Measurements from ENCODE around the gene TMC5.
"Not testable (repeated sequence)": the region's sequence is repeated elsewhere in the genome, so short reads cannot be mapped to it uniquely, and the experiment has no call there.

Gene TMC5

GRCh38 chr16:19417640-19418039 lies at the start of gene TMC5:
Gene TMC5, plus strand, starts transcription at chr16:19417883. Its CDS starts 22,156 bp downstream, at chr16:19440039.
- no peak for DNase-seq (ENCODE audit: low spot score)

GRCh38 chr16:19372541-19372940 lies 45.1 kb upstream of the TMC5 start:
- not testable (repeated sequence) for DNase-seq (ENCODE audit: low spot score)

- no peak for DNase-seq (ENCODE audit: low spot score)
These were observed 43.3 kb upstream of the TMC5 start for GRCh38 chr16:19374402-19374801.

GRCh38 chr16:19375561-19376158 lies 42.0 kb upstream of the TMC5 start:
- peak; percentile 58 for DNase-seq (ENCODE audit: low spot score)

DNA sequence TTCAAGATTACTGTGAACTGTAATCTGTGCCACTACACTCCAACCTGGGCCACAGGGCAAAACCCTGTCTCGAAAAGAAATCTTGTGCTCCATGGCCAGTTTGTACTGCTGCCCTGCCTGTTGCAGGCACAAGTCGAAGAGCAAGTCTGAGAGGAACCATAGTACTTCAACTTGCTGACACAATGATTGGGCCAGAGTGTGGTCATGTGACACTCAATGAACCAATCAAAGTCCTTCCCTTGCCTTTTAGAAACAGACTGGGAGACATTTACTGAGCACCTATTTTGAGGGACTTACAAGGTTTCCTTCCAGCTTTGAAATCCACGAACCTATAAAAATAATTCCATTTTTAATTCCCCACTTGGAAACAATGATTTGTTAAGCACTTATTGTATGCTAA lies 39.8 kb upstream of the TMC5 start:
- no peak for DNase-seq (ENCODE audit: low spot score)

- no peak for DNase-seq (ENCODE audit: low spot score)
These were observed 39.2 kb upstream of the TMC5 start for GRCh38 chr16:19378511-19378910.

DNA sequence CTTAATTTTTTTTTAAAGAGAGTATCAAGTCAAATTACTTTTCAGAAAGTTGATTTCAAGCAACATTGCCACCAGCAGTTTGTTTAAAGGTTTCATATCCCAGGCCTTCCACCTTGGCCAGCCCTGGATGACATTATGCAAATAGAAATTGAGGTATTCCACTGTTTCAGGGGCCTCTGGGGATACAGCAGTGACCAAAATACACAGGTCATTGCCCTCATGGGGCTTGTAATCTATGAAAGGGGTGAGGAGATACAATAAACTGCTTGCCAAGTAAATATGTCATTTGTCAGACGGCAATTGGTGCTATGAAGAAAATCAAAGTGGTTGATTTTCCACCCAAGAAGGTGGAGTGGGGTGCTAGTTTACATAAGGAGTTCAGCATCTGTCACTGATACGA lies 37.8 kb upstream of the TMC5 start:
- DNase-seq (ENCODE audit: low spot score) = no peak

GRCh38 chr16:19380328-19380727 lies 37.4 kb upstream of the TMC5 start:
- no peak for DNase-seq (ENCODE audit: low spot score)

- DNase-seq (ENCODE audit: low spot score) = no peak
These were observed 35.4 kb upstream of the TMC5 start for GRCh38 chr16:19382084-19382801.

DNA sequence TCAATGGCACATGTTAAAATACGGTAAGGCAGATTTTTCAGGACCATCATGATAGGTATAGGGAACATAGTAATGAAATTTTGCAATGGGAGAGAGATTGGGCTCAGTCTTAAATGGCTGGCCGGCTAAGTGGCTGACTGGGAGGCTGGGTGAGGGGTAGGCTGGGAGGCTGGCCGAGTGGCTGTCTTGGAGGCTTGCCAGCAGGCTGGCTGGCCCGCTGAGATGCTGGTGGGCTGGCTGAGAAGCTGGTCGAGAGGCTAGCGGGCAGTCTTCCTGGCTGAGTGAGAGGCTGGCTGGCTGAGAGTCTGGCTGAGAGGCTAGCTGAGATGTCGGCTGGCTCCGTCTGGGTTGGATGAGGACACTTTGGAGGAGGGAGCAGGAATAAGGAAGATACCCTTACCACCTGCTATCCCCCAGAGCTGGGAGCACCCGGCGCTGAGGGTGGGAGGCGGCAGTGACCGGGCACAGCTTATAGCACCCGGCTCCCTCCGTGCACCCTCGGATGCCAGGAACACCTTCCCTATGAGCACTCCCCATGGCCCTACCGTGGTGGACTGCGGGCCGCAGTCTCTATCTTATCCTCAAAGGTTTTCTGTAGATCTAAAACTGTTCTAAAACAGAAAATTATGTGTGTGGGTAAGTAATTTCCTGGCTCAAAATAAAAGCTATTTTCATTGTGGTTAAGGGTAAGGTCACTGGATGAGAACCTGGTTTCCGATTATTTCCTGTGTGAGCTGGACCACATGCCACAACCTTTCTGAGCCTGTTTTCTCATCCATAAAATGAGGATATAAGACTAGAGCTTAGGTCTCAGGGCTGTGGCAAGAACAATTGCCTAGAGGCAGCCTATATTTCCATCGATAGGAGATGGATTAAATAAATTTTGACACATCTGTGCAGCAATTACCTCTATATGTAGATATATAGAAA lies 34.5 kb upstream of the TMC5 start:
- DNase-seq (ENCODE audit: low spot score) = no peak

- no peak for DNase-seq (ENCODE audit: low spot score)
These were observed 33.0 kb upstream of the TMC5 start for GRCh38 chr16:19384656-19385055.

DNA sequence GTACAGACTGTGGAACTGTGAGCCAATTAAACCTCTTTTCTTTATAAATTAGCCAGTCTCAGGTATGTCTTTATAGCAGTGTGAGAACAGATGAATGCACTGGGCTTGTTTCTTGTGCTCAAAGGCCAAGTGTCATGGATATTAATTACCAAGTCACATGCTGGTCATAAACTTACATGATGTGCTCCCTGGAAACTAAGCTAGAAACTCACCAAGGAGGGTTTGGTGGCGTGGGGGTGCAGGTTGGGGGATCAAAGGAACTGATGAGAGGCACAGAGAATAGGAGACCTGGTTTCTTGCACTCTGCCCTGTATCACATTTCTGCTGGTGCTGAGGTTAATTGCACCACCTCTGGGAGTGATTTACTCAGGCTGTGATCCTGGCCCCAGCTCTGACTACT lies 31.2 kb upstream of the TMC5 start:
- no peak for DNase-seq (ENCODE audit: low spot score)

GRCh38 chr16:19389246-19389645 lies 28.4 kb upstream of the TMC5 start:
- no peak for DNase-seq (ENCODE audit: low spot score)

DNA sequence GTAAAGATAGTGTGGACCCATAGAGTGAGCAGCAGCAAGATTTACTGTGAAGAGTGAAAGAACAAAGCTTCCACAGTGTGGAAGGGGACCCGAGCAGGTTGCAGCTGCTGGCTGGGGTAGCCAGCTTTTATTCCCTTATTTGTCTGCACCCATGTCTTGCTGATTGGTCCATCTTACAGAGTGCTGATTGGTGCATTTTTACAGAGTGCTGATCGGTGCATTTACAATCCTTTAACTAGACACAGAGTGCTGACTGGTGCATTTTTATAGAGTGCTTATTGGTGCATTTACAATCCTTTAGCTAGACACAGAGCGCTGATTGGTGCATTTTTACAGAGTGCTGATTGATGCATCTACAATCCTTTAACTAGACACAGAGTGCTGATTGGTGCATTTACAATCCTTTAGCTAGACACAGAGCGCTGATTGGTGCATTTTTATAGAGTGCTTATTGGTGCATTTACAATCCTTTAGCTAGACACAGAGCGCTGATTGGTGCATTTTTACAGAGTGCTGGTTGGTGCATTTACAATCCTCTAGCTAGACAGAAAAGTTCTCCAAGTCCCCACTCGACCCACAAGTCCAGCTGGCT lies 26.4 kb upstream of the TMC5 start:
- DNase-seq (ENCODE audit: low spot score) = not testable (repeated sequence)

GRCh38 chr16:19392352-19392751 lies 25.3 kb upstream of the TMC5 start:
- DNase-seq (ENCODE audit: low spot score) = no peak

DNA sequence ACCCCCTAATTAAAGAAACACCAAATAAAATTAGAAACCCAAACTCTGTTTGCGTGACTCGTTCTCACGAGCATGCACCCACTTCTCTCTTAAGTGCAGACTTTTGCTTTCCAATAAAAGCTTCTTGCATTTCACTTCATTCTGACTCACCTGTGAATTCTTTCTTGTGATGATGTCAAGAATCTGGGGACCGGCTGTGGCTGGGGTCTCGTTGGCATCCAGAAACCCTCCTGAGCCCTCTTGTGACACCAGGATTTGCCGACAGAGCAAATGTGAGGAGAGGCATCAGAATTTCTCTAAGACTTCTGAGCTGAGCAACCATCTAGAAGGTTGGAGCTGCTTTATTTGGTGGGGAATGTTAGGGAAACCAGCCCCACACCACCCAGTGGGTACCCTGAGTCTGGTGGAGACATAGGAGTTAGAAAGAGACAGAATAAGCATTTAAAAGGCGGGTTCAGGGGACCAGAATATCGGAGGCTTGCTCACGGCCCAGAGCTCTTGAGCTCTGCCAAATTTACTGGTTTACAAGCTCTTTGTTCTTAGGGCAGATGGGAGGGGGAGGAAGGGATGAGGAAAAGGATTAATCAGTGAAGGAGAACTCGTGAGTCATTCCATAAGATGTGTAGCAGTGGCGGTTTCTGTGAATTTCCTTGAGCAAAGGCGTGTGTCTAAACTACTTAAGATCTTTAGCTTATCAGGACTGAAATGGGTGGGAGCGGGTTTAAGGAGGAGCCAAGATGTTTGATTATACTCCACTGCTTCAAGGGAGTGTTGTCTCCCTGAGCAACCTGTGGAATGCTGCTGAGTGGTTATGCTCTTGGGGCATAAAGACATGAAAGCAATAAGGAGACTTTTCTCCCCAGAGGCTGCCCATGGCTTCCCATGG lies 24.2 kb upstream of the TMC5 start:
- no peak for DNase-seq (ENCODE audit: low spot score)

- DNase-seq (ENCODE audit: low spot score) = not testable (repeated sequence)
These were observed 21.9 kb upstream of the TMC5 start for GRCh38 chr16:19395646-19396267.

- no peak for DNase-seq (ENCODE audit: low spot score)
These were observed 21.1 kb upstream of the TMC5 start for GRCh38 chr16:19396555-19397011.

GRCh38 chr16:19397373-19397772 lies 20.3 kb upstream of the TMC5 start:
- DNase-seq (ENCODE audit: low spot score) = not testable (repeated sequence)

DNA sequence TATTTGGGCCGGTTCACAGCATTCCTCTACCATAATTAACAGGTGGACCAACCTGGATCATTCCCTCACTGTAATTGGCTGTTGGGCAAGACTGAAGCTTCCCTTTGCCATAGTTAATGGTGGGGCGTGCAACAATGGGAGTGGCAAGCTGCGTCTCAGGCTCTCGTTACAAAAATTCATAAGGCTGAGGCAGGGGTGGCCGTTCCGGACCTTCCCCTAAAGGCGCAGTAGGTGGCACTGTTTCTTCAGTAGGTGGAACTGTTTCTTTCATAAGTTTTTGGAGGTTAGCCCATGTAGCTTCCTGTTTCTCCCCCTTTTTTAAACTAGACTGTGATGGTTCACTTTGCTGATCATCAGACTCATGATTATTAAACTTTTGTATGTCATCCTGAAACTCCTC lies 17.0 kb upstream of the TMC5 start:
- DNase-seq (ENCODE audit: low spot score) = no peak

All from pons (tissue), 1 donor.